ENCODE results near the gene ZNF821.
"Not testable (repeated sequence)": the region's sequence is repeated elsewhere in the genome, so short reads cannot be mapped to it uniquely, and the experiment has no call there.

ZNF821 gene

GRCh38 chr16:71859762-71860521 is 24.0 kb downstream of the ZNF821 start:
- DNase-seq (ENCODE audit: low read depth, low spot score) = no peak

DNA sequence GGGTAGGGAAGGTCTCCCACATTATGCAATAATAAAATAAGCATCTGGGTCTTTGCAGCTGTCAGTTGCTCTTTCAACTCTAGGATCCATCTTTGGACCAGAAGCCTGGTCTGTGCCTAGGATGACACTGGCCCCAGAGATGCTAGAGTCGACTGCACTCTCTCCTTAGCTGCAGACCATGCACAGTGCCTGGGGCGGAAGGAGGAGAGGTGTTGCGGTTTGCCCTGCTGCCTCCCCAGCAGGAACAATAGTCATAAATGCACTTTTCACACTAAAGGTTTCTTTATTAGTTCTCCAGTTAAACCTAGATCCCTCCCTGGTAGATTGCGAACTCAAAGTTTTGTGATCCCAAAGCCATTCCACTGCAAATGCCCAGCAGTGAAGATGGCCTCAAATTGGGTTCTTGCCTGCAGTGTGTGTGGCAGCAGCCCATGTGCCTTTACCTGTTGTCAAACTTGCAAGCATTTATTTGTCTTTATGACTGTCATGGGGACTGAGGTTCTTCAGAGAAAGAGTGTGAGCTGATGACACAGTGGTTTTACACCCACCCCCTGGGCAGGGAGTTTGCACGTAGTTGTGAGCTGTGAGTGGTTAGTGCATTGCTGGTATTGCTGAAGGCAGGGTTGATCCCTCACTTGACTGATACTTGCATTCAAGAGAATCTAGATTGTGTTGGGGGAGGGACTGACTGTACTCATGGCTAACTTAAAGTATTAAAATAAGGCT is 27.9 kb downstream of the ZNF821 start:
- DNase-seq (ENCODE audit: low read depth, low spot score) = no peak

DNA sequence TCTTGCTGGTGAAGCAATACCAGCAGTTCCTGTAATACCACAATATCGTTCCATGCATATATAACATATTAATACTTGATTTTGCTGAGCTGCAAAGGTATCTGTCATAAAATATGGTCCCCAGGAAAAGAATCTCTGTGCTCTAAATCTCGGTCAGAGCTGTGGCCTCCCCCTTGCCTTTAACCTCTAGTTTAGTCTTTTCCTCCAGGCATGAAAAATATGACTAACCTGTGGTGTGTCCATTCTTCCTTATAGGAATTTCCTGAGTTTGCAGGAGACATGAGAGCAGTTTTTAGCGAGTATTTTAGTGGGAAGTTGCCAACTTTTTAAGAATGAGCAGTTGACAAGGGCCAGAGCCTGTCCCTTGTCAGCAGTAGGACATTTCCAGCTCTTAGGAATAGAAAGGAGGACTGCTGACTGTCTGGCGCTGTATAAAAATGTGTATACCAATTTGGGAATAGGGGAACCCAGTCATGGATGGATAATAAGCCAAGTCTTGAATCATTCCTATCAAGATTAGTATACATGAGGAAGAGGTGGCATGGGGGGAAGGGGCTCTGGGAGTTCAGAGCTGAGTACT is 29.5 kb downstream of the ZNF821 start:
- no peak for DNase-seq (ENCODE audit: low read depth, low spot score)

DNA sequence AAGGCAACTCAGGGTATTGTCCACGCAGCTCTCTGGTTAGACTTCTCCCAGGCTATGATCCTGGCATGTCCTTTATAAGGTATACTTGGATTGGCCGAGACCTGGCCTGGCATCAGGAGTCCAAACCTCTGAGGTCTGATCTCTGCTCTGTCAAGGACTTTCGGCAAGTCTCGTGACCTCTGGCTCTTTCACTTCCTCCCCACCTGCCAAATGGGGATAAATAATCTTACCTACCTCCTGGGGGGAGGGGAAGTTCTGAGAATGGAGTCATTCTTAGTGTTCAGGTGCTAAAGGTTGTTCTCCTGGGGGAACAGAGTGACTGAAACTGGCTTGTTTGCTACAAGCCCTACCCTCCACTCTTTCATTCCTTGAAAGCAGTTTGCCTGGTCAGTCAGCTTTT is 30.6 kb downstream of the ZNF821 start:
- no peak for DNase-seq (ENCODE audit: low read depth, low spot score)

DNA sequence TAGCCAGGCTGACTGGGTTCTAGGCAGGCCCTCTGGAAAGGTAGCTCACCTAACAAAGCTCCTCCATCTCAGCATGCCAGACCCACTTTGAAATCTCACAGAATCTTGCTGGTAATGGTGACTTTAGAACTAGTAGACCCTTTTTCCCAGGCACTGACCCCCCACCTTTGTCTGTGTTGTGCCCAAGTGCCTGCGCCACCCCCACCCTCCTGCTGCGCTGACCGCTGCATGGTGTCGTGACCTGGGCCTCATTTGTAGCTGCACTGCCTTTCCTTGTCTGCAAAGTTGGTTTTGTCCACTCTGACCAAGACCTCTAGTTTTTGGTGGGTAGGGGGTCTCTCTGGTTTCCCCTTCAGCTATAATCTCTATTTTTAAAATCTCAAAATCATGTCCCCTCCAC is 31.4 kb downstream of the ZNF821 start:
- DNase-seq (ENCODE audit: low read depth, low spot score) = no peak

DNA sequence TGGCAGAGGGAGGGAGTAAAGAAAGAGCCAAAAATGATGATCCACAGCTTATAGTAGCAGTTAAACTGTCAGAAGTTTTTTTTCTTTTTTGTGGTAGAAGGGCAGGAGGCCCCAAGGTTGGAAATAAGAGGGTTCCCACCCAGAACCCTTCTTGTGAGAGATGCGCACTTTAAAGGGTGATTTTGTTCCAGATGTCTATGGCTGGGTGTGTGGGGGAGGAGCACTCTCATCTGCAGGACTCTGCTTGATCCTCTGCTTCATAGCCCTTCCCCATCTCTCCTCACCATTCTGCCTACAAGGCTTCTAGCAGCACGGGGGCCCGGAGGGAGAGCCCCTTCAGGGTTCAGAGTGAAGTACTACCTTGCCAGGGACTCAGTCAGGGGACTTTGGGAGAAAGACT is 31.8 kb downstream of the ZNF821 start:
- DNase-seq (ENCODE audit: low read depth, low spot score) = no peak

GRCh38 chr16:71851746-71852145 is 32.2 kb downstream of the ZNF821 start:
- no peak for DNase-seq (ENCODE audit: low read depth, low spot score)

GRCh38 chr16:71848622-71849021 is 35.4 kb downstream of the ZNF821 start:
- no peak for DNase-seq (ENCODE audit: low read depth, low spot score)

DNA sequence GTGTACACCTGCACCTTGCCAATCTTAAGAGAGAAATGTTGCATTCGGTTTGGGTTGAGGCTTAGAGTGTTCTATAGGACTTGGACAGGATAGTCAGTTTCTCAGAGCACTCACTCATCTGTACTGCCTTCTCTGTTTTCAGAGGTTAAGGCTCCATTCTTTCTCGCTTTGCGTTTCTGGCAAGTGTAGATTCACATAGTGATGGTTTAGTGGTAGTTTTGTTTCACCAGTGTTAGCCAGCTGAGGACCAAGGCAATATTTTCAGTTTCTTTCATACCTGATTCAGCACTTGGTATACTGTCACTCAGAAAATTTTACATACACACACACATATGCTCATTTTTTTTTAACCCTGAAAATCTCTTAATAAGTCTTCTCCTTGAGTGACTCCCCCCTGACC is 36.9 kb downstream of the ZNF821 start:
- no peak for DNase-seq (ENCODE audit: low read depth, low spot score)

- no peak for DNase-seq (ENCODE audit: low read depth, low spot score)
Observed at GRCh38 chr16:71846431-71846830, 37.6 kb downstream of the ZNF821 start.

GRCh38 chr16:71845639-71846430 is 38.1 kb downstream of the ZNF821 start, which contains the start of gene ATXN1L:
Gene ATXN1L, plus strand, starts transcription at chr16:71845976. Its CDS starts 3,765 bp downstream, at chr16:71849741.
- peak; percentile 65 for DNase-seq (ENCODE audit: low read depth, low spot score)

GRCh38 chr16:71843572-71843971 is 40.4 kb downstream of the ZNF821 start:
- DNase-seq (ENCODE audit: low read depth, low spot score) = no peak

GRCh38 chr16:71840052-71840451 is 43.9 kb downstream of the ZNF821 start:
- DNase-seq (ENCODE audit: low read depth, low spot score) = no peak

DNA sequence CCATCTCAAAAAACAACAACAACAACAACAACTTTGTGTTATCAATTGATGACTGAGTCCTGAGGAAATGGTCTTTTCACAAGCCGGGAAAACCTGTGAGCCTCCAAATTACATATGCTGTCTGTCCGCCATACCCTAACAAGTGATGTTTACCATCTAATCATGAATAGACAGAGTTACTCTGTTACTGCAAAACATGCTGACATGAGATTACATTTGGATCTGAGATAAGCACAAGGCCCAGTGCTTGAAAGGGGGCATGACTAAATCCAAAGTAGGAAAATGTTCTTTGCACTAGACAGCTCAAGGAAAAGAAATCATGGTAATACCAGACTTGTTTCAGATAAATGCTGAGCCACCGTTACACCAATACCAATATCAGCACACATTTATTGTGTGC is 46.8 kb downstream of the ZNF821 start:
- no peak for DNase-seq (ENCODE audit: low read depth, low spot score)

DNA sequence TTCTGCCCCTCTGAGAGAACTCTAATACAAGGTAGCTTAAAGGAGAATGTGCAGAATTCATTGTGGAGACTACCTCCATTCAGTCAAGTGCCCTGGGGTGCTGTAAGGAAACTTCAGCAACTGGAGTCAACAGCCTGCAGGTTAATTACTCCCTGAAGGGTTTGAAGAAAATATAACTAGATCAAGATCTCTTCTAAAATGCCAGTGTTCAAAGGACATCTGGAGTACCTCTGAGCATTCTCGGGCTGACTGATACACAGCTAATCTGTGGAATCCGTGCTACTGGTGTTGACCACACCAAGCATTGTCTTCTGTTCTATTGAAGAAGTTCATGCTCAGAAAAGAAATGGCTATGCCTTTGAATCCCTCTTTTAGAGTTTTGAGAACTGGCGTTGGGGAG is 49.7 kb downstream of the ZNF821 start:
- no peak for DNase-seq (ENCODE audit: low read depth, low spot score)

- DNase-seq (ENCODE audit: low read depth, low spot score) = not testable (repeated sequence)
Observed at GRCh38 chr16:71832112-71832511, 51.9 kb downstream of the ZNF821 start.

DNA sequence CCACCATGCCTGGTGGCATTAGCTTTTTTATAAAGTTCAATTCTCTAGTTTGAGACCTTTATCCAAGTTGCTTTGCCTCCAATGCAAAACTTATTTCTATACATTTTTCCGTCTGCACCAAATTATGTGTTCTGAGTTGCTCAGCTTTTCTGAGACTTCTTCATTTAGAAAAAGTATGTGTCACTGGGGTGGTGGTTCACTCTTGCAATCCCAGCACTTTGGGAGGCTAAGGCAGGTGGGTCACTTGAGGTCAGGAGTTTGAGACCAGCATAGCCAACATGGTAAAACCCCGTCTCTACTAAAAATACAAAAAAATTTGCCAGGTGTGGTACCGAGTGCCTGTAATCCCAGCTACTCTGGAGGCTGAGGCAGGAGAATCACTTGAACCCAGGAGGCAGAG is 52.3 kb downstream of the ZNF821 start:
- DNase-seq (ENCODE audit: low read depth, low spot score) = not testable (repeated sequence)

- no peak for DNase-seq (ENCODE audit: low read depth, low spot score)
Observed at GRCh38 chr16:71830359-71830758, 53.6 kb downstream of the ZNF821 start.

GRCh38 chr16:71826533-71827017 is 57.4 kb downstream of the ZNF821 start:
- DNase-seq (ENCODE audit: low read depth, low spot score) = no peak

DNA sequence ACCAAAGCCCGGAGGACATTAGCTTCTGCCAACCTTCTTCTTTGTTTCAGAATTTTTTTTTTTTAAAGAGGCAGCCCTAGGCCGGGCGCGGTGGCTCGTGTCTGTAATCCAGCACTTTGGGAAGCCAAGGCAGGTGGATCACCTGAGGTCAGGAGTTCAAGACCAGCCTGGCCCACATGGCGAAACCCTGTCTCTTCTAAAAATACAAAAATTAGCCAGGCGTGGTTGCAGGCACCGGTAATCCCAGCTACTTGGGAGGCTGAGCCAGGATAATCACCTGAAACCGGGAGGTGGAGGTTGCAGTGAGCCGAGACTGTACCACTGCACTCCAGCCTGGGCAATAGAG is 66.9 kb downstream of the ZNF821 start:
- not testable (repeated sequence) for DNase-seq (ENCODE audit: low read depth, low spot score)

- no peak for DNase-seq (ENCODE audit: low read depth, low spot score)
Observed at GRCh38 chr16:71811261-71811803, 72.7 kb downstream of the ZNF821 start.

DNA sequence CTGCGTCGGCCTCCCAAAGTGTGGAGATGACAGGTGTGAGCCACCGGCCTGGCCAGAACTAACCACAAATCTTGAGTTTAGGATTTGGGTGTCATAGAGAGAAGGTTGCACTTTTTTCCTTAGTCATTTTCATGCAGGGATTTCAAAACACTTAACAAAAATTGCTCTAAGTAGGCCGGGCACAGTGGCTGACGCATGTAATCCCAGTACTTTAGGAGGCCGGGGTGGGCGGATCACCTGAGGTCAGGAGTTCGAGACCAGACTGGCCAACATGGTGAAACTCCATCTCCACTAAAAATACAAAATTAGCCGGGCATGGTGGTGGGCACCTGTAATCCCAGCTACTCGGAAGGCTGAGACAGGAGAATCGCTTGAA is 73.8 kb downstream of the ZNF821 start:
- not testable (repeated sequence) for DNase-seq (ENCODE audit: low read depth, low spot score)
